ENCODE measurements around the gene FRAT1. TPM values are rescaled to one million over a fixed set of nuclear protein-coding genes. Genes with fewer than 3 reads are reported as not detected.

FRAT1 gene
- total and polyA plus RNA-seq, 2 of the 13 experiments (the other 11 are each of a cell fraction or from before 2014, with no cell fraction given): 1.7 to 2.3 TPM

- TF ChIP-seq UBTF (CRISPR knock-in tag; IDR thresholded peaks at IDR 0.05): peak; percentile 82; the same call in 1 of the 2 replicates
- no peak for TF ChIP-seq ZUFSP (CRISPR knock-in tag; IDR thresholded peaks at IDR 0.05; ENCODE audit: borderline replicate concordance)
- TF ChIP-seq REST (IDR thresholded peaks at IDR 0.05; ENCODE audit: borderline replicate concordance in 1 of 2, low read depth in 1 of 2, low read length in 2 of 2): no peak
- peak; percentile 88; the same call in 1 of the 2 replicates for TF ChIP-seq SNAPC2 (CRISPR knock-in tag; IDR thresholded peaks at IDR 0.05)
- TF ChIP-seq PBX3 (CRISPR knock-in tag; IDR thresholded peaks at IDR 0.05; ENCODE audit: borderline replicate concordance): no peak
- TF ChIP-seq MXD3 (CRISPR knock-in tag; IDR thresholded peaks at IDR 0.05): peak; percentile 93
- TF ChIP-seq TEAD2 (CRISPR knock-in tag; IDR thresholded peaks at IDR 0.05): no peak
- peak; percentile 66; the same call in 1 of the 2 replicates for TF ChIP-seq ZNF232 (CRISPR knock-in tag; IDR thresholded peaks at IDR 0.05; ENCODE audit: borderline replicate concordance)
- TF ChIP-seq ZNF136 (CRISPR knock-in tag; IDR thresholded peaks at IDR 0.05; ENCODE audit: low read depth): no peak
- TF ChIP-seq ZNF501 (CRISPR knock-in tag; IDR thresholded peaks at IDR 0.05): no peak
- TF ChIP-seq MAX (IDR thresholded peaks at IDR 0.05): peak; percentile 96
- peak; percentile 85; the same call in 1 of the 2 replicates for TF ChIP-seq RFXAP (CRISPR knock-in tag; IDR thresholded peaks at IDR 0.05; ENCODE audit: borderline replicate concordance)
- TF ChIP-seq IRF9 (CRISPR knock-in tag; IDR thresholded peaks at IDR 0.05; ENCODE audit: borderline replicate concordance): peak; percentile 96
- TF ChIP-seq NCOA5 (CRISPR knock-in tag; IDR thresholded peaks at IDR 0.05): no peak
- no peak for TF ChIP-seq ZSCAN25 (CRISPR knock-in tag; IDR thresholded peaks at IDR 0.05)
- TF ChIP-seq IRF2 (CRISPR knock-in tag; IDR thresholded peaks at IDR 0.05): peak; percentile 73
- TF ChIP-seq HDAC1 (CRISPR knock-in tag; IDR thresholded peaks at IDR 0.05): peak; percentile 87
Observed at GRCh38 chr10:97334370-97335175, 15.5 kb downstream of the FRAT1 start, which contains the start of gene FRAT2 (continued).

All from HepG2 (cell line).